Stomach (tissue), 9 donors: Measurements from ENCODE around the gene SRPX2. TPM values are rescaled to one million over a fixed set of nuclear protein-coding genes. Genes with fewer than 3 reads are reported as not detected.

Experiments used
- DNase-seq, 2 donors: peaks; one replicate each; pipeline versions ENCODE4 v3.0.0 to v3.0.0-alpha.2; 2013 to 2019
- H3K27ac ChIP-seq, 5 donors: fragments of 200-600 bp in 4 of 5; sonication (generic) in 4 of 5; one replicate each; pipeline ENCODE4 v1.5.1; 2013 to 2019; ENCODE audit warnings: mild to moderate bottlenecking in 1 of 5, moderate library complexity in 1 of 5
- H3K27me3 ChIP-seq, 3 donors: fragments of 200-600 bp; sonication (generic); one replicate each; pipeline ENCODE4 v1.5.1; 2017 to 2019; ENCODE audit warnings: mixed run types in 1 of 3
- H3K36me3 ChIP-seq, 4 donors: fragments of 200-600 bp; sonication (generic); 1 replicate in 3 of 4; 2 replicates in 1 of 4; pipeline ENCODE4 v1.5.1; 2016 to 2019
- H3K4me1 ChIP-seq, 4 donors: fragments of 200-600 bp; sonication (generic); one replicate each; pipeline ENCODE4 v1.5.1; 2016 to 2019
- H3K4me3 ChIP-seq, 4 donors: fragments of 200-600 bp; sonication (generic) in 3 of 4; one replicate each; pipeline ENCODE4 v1.5.1; 2016 to 2019; ENCODE audit warnings: mild to moderate bottlenecking in 1 of 4
- H3K9me3 ChIP-seq, 4 donors: fragments of 200-600 bp; sonication (generic); one replicate each; pipeline ENCODE4 v1.5.1; 2016 to 2019
- EP300 ChIP-seq: sonication (generic); formaldehyde crosslinking; IDR thresholded peaks from one replicate; pipeline ENCODE4 v1.6.1; 2017; ENCODE audit warnings: antibody characterized with exemption
- POLR2A ChIP-seq, 4 donors: fragments of 450-650 bp; IDR thresholded peaks; one replicate each; pipeline ENCODE4 v1.6.1; 2016; ENCODE audit warnings: antibody characterized with exemption in 4 of 4, control low read depth in 2 of 4, mild to moderate bottlenecking in 1 of 4, moderate library complexity in 1 of 4
- POLR2AphosphoS5 ChIP-seq, 3 donors: sonication (generic); formaldehyde crosslinking; IDR thresholded peaks; one replicate each; pipeline ENCODE4 v1.6.1; 2016; ENCODE audit warnings: antibody characterized with exemption in 3 of 3
- WGBS, 5 donors: extraction: QIAGEN DNeasy Blood & Tissue Kit in 3 of 5; methylation state at CpG; one replicate each; pipeline versions ENCODE4 v1.1.5 to v1.1.7; 2013 to 2018; 5-methylcytosine and 5-hydroxymethylcytosine counted together
- intact Hi-C: fragments of 100-400 bp; cut with DNase I; formaldehyde crosslinking; loops from one replicate; pipeline ENCODE4 v1.15.1; 2023; ENCODE audit warnings: low total_unique reads
- polyA plus RNA-seq, 3 donors: library from polyadenylated mRNA; stranded (reverse); fragments of 200-250 nt; gene quantifications; one replicate each; pipeline ENCODE4 v1.2.3, GENCODE V29; 2013
- total RNA-seq, 5 donors: library from RNA; depleted of rRNA; stranded (reverse); fragments of >200 nt; gene quantifications; one replicate each; pipeline versions ENCODE4 v1.1.0 to v1.2.3, GENCODE V29; 2014 to 2016
- TF ChIP-seq, protein P1 (sequence below), 7 experiments: fragments of 450-650 bp in 4 of 7; fragments of 200-600 bp in 3 of 7; sonication (generic) in 3 of 7; IDR thresholded peaks; one replicate each; pipeline ENCODE4 v1.5.1; 2016 to 2019; ENCODE audit warnings: antibody characterized with exemption in 7 of 7, control low read depth in 2 of 7, mild to moderate bottlenecking in 1 of 7
- donor health status: healthy with polysubstance abuse.
- donor health status: Bipolar disorder and iron deficiency.
- donor health status: healthy.

Gene SRPX2
- total and polyA plus RNA-seq, 8 donors: 2.6 to 28.0 (median 7.5) TPM

- WGBS, 5 donors: 13 to 43% (median 16%) methylated on average over 1 of the region's 1 CpG
- no peak for DNase-seq
- no peak overlapping the region for H3K27ac ChIP-seq
These were observed 42.0 kb downstream of the SRPX2 start for GRCh38 chrX:100685997-100686305.

GRCh38 chrX:100687128-100687527, 43.1 kb downstream of the SRPX2 start:
- H3K9me3 ChIP-seq: no peaks in the 10 kb centered on the region
- intact Hi-C loops: loop anchor here (5.0 kb wide), 1 partner anchor 80 kb away; no protein-coding TSS in a partner anchor
- H3K4me1 ChIP-seq: no peaks in the 10 kb centered on the region
- TF ChIP-seq POLR2A (IDR thresholded peaks at IDR 0.05) (no peak), EP300 (no peak), POLR2AphosphoS5 (IDR thresholded peaks at IDR 0.05) (no peak)
- TF ChIP-seq, protein P1, sequence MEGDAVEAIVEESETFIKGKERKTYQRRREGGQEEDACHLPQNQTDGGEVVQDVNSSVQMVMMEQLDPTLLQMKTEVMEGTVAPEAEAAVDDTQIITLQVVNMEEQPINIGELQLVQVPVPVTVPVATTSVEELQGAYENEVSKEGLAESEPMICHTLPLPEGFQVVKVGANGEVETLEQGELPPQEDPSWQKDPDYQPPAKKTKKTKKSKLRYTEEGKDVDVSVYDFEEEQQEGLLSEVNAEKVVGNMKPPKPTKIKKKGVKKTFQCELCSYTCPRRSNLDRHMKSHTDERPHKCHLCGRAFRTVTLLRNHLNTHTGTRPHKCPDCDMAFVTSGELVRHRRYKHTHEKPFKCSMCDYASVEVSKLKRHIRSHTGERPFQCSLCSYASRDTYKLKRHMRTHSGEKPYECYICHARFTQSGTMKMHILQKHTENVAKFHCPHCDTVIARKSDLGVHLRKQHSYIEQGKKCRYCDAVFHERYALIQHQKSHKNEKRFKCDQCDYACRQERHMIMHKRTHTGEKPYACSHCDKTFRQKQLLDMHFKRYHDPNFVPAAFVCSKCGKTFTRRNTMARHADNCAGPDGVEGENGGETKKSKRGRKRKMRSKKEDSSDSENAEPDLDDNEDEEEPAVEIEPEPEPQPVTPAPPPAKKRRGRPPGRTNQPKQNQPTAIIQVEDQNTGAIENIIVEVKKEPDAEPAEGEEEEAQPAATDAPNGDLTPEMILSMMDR (IDR thresholded peaks at IDR 0.05): no peak
- no peak for DNase-seq
- H3K27ac ChIP-seq: no peak overlapping the region
- H3K36me3 ChIP-seq: peaks cover 0 to 30% (median 17%) of the 10 kb centered on the region in 4 donors
- 53 to 74% (median 72%) methylated on average over 6 of the region's 6 CpGs for WGBS, 5 donors
- H3K4me3 ChIP-seq: no peak overlapping the region
- H3K27me3 ChIP-seq: no peaks in the 10 kb centered on the region

More at GRCh38 chrX:100685997-100686305, 42.0 kb downstream of the SRPX2 start:
- H3K27me3 ChIP-seq: no peaks in the 10 kb centered on the region
- TF ChIP-seq, protein P1 (IDR thresholded peaks at IDR 0.05): no peak
- TF ChIP-seq EP300: no peak
- H3K4me3 ChIP-seq: no peak overlapping the region
- peaks cover 0 to 30% (median 17%) of the 10 kb centered on the region in 4 donors for H3K36me3 ChIP-seq
- H3K4me1 ChIP-seq: no peaks in the 10 kb centered on the region
- intact Hi-C loops: loop anchor here (5.0 kb wide), 1 partner anchor 81 kb away; no protein-coding TSS in a partner anchor
- no peaks in the 10 kb centered on the region for H3K9me3 ChIP-seq

DNA sequence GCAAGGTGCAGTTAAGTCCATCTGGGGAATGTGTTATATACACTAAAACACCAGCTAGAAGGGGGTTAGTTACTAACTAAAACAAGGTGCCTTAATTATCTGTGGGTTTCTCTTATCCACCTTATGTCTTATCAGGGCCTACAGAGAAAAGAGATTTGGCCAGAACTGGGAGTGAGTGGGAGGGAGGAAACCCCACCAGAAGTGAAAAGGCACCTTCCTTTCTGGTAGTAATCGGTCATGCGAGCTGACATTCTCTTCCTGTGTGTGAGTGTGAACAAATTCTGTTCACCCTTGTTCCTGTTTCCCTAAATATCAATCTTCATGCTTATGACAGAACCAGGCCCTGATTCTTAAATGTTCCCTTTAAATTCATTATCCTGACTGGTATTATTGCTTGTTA, 43.5 kb downstream of the SRPX2 start:
- DNase-seq: no peak
- 53 to 74% (median 60%) methylated on average over 2 of the region's 2 CpGs for whole genome bisulfite sequencing, 5 donors
- Histone ChIP-seq H3K27ac (no peak overlapping the region), H3K27me3 (no peaks in the 10 kb centered on the region), H3K9me3 (no peaks in the 10 kb centered on the region), H3K36me3 (peaks cover 0 to 30% (median 17%) of the 10 kb centered on the region in 4 donors), H3K4me3 (no peak overlapping the region), H3K4me1 (no peaks in the 10 kb centered on the region)
- intact Hi-C loops: loop anchor here (5.0 kb wide), 1 partner anchor 80 kb away; no protein-coding TSS in a partner anchor
- TF ChIP-seq, protein P1 (IDR thresholded peaks at IDR 0.05): no peak
- no peak for TF ChIP-seq EP300
- no peak for TF ChIP-seq POLR2A (IDR thresholded peaks at IDR 0.05)
- no peak for TF ChIP-seq POLR2AphosphoS5 (IDR thresholded peaks at IDR 0.05)

- Histone ChIP-seq H3K4me3 (no peak overlapping the region), H3K27me3 (no peaks in the 10 kb centered on the region), H3K27ac (no peak overlapping the region), H3K9me3 (no peaks in the 10 kb centered on the region), H3K36me3 (peaks cover 0 to 5% (median 0%) of the 10 kb centered on the region in 4 donors), H3K4me1 (no peaks in the 10 kb centered on the region)
- TF ChIP-seq EP300 (no peak), POLR2A (IDR thresholded peaks at IDR 0.05) (no peak), POLR2AphosphoS5 (IDR thresholded peaks at IDR 0.05) (no peak)
- TF ChIP-seq, protein P1 (IDR thresholded peaks at IDR 0.05): no peak
- DNase-seq: no peak
- intact Hi-C loops: no loop called here
- WGBS, 5 donors: 53 to 69% (median 63%) methylated on average over 2 of the region's 2 CpGs
These were observed 51.3 kb downstream of the SRPX2 start for GRCh38 chrX:100695302-100695701.
